Bone marrow (tissue), 2 donors: Measurements from ENCODE around the gene SFXN5.
"Not testable (repeated sequence)": the region's sequence is repeated elsewhere in the genome, so short reads cannot be mapped to it uniquely, and the experiment has no call there.

ENCODE experiments used
- DNase-seq, 2 donors: peaks; one replicate each; lab custom pipeline; 2025; lab: John Stamatoyannopoulos, UW

SFXN5 gene

GRCh38 chr2:73101626-73102256, 30.2 kb upstream of the SFXN5 start:
- no peak for DNase-seq

GRCh38 chr2:73100956-73101355, 29.4 kb upstream of the SFXN5 start:
- DNase-seq: no peak

- no peak for DNase-seq
Measured at GRCh38 chr2:73099486-73099885, 28.0 kb upstream of the SFXN5 start.

- no peak for DNase-seq
Measured at GRCh38 chr2:73095910-73096309, 24.4 kb upstream of the SFXN5 start.

GRCh38 chr2:73093601-73094218, 22.2 kb upstream of the SFXN5 start:
- not testable (repeated sequence) for DNase-seq

GRCh38 chr2:73092146-73092783, 20.8 kb upstream of the SFXN5 start:
- no peak for DNase-seq

GRCh38 chr2:73091696-73092095, 20.2 kb upstream of the SFXN5 start:
- no peak for DNase-seq

- no peak for DNase-seq
Measured at GRCh38 chr2:73091164-73091563, 19.7 kb upstream of the SFXN5 start.

GRCh38 chr2:73089270-73090030, 17.9 kb upstream of the SFXN5 start:
- DNase-seq: no peak

GRCh38 chr2:73088703-73089102, 17.2 kb upstream of the SFXN5 start:
- DNase-seq: no peak

- no peak for DNase-seq
Measured at GRCh38 chr2:73088211-73088610, 16.7 kb upstream of the SFXN5 start.

- DNase-seq: no peak
Measured at GRCh38 chr2:73087311-73087710, 15.8 kb upstream of the SFXN5 start.

GRCh38 chr2:73085691-73086090, 14.2 kb upstream of the SFXN5 start:
- peak; percentile 38 to 51 for DNase-seq

- no peak for DNase-seq
Measured at GRCh38 chr2:73084971-73085370, 13.5 kb upstream of the SFXN5 start.

- DNase-seq: no peak
Measured at GRCh38 chr2:73083886-73084800, 12.6 kb upstream of the SFXN5 start.

- DNase-seq: no peak
Measured at GRCh38 chr2:73082523-73083410, 11.3 kb upstream of the SFXN5 start.

- DNase-seq: no peak
Measured at GRCh38 chr2:73081181-73081671, 9.7 kb upstream of the SFXN5 start.

GRCh38 chr2:73080321-73081131, 9.0 kb upstream of the SFXN5 start:
- DNase-seq: no peak

GRCh38 chr2:73079636-73080035, 8.1 kb upstream of the SFXN5 start:
- no peak for DNase-seq
